WTC11 (cell line): ENCODE data around the gene QRFP. TPM values are rescaled to one million over a fixed set of nuclear protein-coding genes. Genes with fewer than 3 reads are reported as not detected.

ENCODE experiments used
- ATAC-seq: fragments of 200-7000 bp; cut with Tn5 transposase; 2 replicates; pipeline ENCODE4 v1.10.0; 2021; ENCODE audit warnings: mild to moderate bottlenecking, moderate library complexity
- CTCF ChIA-PET: fragments of 300-600 bp; sonication (Branson Sonifier 250); formaldehyde crosslinking; loops from one replicate; lab custom pipeline; 2021; ENCODE audit warnings: antibody characterized with exemption; lab: Charles Lee
- POLR2A ChIA-PET: fragments of 350-600 bp; sonication (Branson Sonifier 250); formaldehyde crosslinking; loops from one replicate; lab custom pipeline; 2021; ENCODE audit warnings: antibody characterized with exemption; lab: Charles Lee
- DNase-seq: peaks from one replicate; pipeline ENCODE4 v3.0.0; 2021; ENCODE audit warnings: low spot score
- H3K27ac Mint-ChIP-seq: 2 replicates; pipeline ENCODE4 v1.8.0; 2021; ENCODE audit warnings: mixed read lengths
- H3K27me3 Mint-ChIP-seq: 2 replicates; pipeline ENCODE4 v1.8.0; 2021; ENCODE audit warnings: low read depth, mild to moderate bottlenecking, moderate library complexity, mixed read lengths
- H3K36me3 Mint-ChIP-seq: 2 replicates; pipeline ENCODE4 v1.8.0; 2021; ENCODE audit warnings: mixed read lengths
- H3K4me1 Mint-ChIP-seq: 2 replicates; pipeline ENCODE4 v1.8.0; 2022; ENCODE audit warnings: mixed read lengths
- H3K4me3 Mint-ChIP-seq: 2 replicates; pipeline ENCODE4 v1.8.0; 2021; ENCODE audit warnings: mild to moderate bottlenecking, moderate library complexity, mixed read lengths
- H3K9me3 Mint-ChIP-seq: 2 replicates; pipeline ENCODE4 v1.8.0; 2021; ENCODE audit warnings: mixed read lengths
- ATF2 ChIP-seq: sonication (generic); formaldehyde crosslinking; IDR thresholded peaks from 2 replicates; pipeline ENCODE4 v1.8.1; 2022; ENCODE audit warnings: low read depth, missing genetic modification reagents, borderline replicate concordance
- CDX4 ChIP-seq: fragments of 250-450 bp; sonication (Bioruptor Pico); IDR thresholded peaks from 2 replicates; pipeline ENCODE4 v1.9.0; 2021; ENCODE audit warnings: moderate library complexity, mild to moderate bottlenecking, inconsistent platforms, borderline replicate concordance
- ETV6 ChIP-seq: sonication (generic); formaldehyde crosslinking; IDR thresholded peaks from 2 replicates; pipeline ENCODE4 v1.8.1; 2022; ENCODE audit warnings: mild to moderate bottlenecking, missing genetic modification reagents
- GTF2I ChIP-seq: fragments of 250-450 bp; sonication (Bioruptor Pico); conservative IDR thresholded peaks from 2 replicates; pipeline ENCODE4 v1.4.0; 2021; ENCODE audit warnings: mild to moderate bottlenecking
- IRF1 ChIP-seq: sonication (generic); formaldehyde crosslinking; IDR thresholded peaks from 2 replicates; pipeline ENCODE4 v1.8.0; 2023; ENCODE audit warnings: missing genetic modification reagents
- JUN ChIP-seq: sonication (generic); formaldehyde crosslinking; IDR thresholded peaks from 2 replicates; pipeline ENCODE4 v1.8.0; 2023; ENCODE audit warnings: mild to moderate bottlenecking, missing genetic modification reagents
- KAT7 ChIP-seq: sonication (generic); formaldehyde crosslinking; IDR thresholded peaks from 2 replicates; pipeline ENCODE4 v1.8.1; 2023; ENCODE audit warnings: missing genetic modification reagents, mild to moderate bottlenecking, borderline replicate concordance
- MXD4 ChIP-seq: fragments of 250-450 bp; sonication (Bioruptor Pico); IDR thresholded peaks from 2 replicates; pipeline ENCODE4 v1.8.0; 2021; ENCODE audit warnings: mild to moderate bottlenecking, moderate library complexity, borderline replicate concordance
- PRRX2 ChIP-seq: fragments of 250-450 bp; sonication (Bioruptor Pico); IDR thresholded peaks from 2 replicates; pipeline ENCODE4 v1.8.0; 2021; ENCODE audit warnings: mild to moderate bottlenecking
- SOX15 ChIP-seq: fragments of 250-450 bp; sonication (Bioruptor Pico); IDR thresholded peaks from 2 replicates; pipeline ENCODE4 v1.9.0; 2021; ENCODE audit warnings: mild to moderate bottlenecking
- TEAD1 ChIP-seq: sonication (generic); formaldehyde crosslinking; IDR thresholded peaks from 2 replicates; pipeline ENCODE4 v1.8.0; 2022; ENCODE audit warnings: mild to moderate bottlenecking, missing genetic modification reagents
- USF2 ChIP-seq: sonication (generic); formaldehyde crosslinking; IDR thresholded peaks from 2 replicates; pipeline ENCODE4 v1.8.1; 2023; ENCODE audit warnings: mild to moderate bottlenecking, missing genetic modification reagents, moderate library complexity
- ZNF121 ChIP-seq: sonication (generic); formaldehyde crosslinking; IDR thresholded peaks from 2 replicates; pipeline ENCODE4 v1.8.0; 2023; ENCODE audit warnings: missing genetic modification reagents
- ZNF219 ChIP-seq: sonication (generic); formaldehyde crosslinking; IDR thresholded peaks from 2 replicates; pipeline ENCODE4 v1.8.0; 2023; ENCODE audit warnings: missing genetic modification reagents, mild to moderate bottlenecking, borderline replicate concordance
- ZNF317 ChIP-seq: sonication (generic); formaldehyde crosslinking; IDR thresholded peaks from 2 replicates; pipeline ENCODE4 v1.8.1; 2023; ENCODE audit warnings: low read depth, mild to moderate bottlenecking, moderate library complexity, missing genetic modification reagents, borderline replicate concordance
- ZNF396 ChIP-seq: fragments of 250-450 bp; sonication (Bioruptor Pico); IDR thresholded peaks from 2 replicates; pipeline ENCODE4 v1.8.0; 2021; ENCODE audit warnings: mild to moderate bottlenecking, moderate library complexity, borderline replicate concordance
- ZNF532 ChIP-seq: fragments of 250-450 bp; sonication (Bioruptor Pico); IDR thresholded peaks from 2 replicates; pipeline ENCODE4 v1.9.0; 2021; ENCODE audit warnings: mild to moderate bottlenecking, borderline replicate concordance
- ZNF671 ChIP-seq: fragments of 250-450 bp; sonication (Bioruptor Pico); IDR thresholded peaks from 2 replicates; pipeline ENCODE4 v1.8.0; 2021; ENCODE audit warnings: mild to moderate bottlenecking
- total RNA-seq: library from RNA; stranded (reverse); gene quantifications from 3 replicates; pipeline ENCODE4 v1.2.3, GENCODE V29; 2021

QRFP gene
- total RNA-seq, 1 experiment from 2014 or later, result not detected

- Mint-ChIP-seq H3K4me1 (no peaks in the 10 kb centered on the region; the same call in 1 of the 2 replicates), H3K27me3 (no peaks in the 10 kb centered on the region), H3K27ac (no peak overlapping the region), H3K4me3 (no peak overlapping the region), H3K36me3 (peaks cover 46% of the 10 kb centered on the region), H3K9me3 (no peaks in the 10 kb centered on the region)
- DNase-seq (no peak), ATAC-seq (no peak)
- TF ChIP-seq CDX4 (no peak), ZNF396 (CRISPR knock-in tag) (no peak), IRF1 (CRISPR knock-in tag) (no peak), ZNF317 (CRISPR knock-in tag) (no peak), ZNF219 (CRISPR knock-in tag) (no peak), GTF2I (CRISPR knock-in tag) (no peak), ATF2 (CRISPR knock-in tag) (no peak), MXD4 (no peak), ZNF671 (CRISPR knock-in tag) (no peak), TEAD1 (CRISPR knock-in tag) (no peak), PRRX2 (CRISPR knock-in tag) (no peak)
- CTCF ChIA-PET, result interaction anchor here (0.6 to 5.9 kb wide), 21 partner anchors 8 to 177 kb away, joined by 3 to 80 read pairs (median 4); partner anchors contain the start of gene EXOSC2
- POLR2A ChIA-PET, result no interaction called here
Observed at GRCh38 chr9:130869250-130869649, 27.4 kb downstream of the QRFP start.

GRCh38 chr9:130868230-130868629, 28.4 kb downstream of the QRFP start:
- peaks cover 39% of the 10 kb centered on the region for H3K36me3 Mint-ChIP-seq
- ATAC-seq (no peak), DNase-seq (no peak)
- no peaks in the 10 kb centered on the region for H3K27me3 Mint-ChIP-seq
- H3K9me3 Mint-ChIP-seq, result no peaks in the 10 kb centered on the region
- POLR2A ChIA-PET, result interaction anchor here (0.7 kb wide), 1 partner anchor 142 kb away, joined by 7 read pairs; no protein-coding TSS in a partner anchor
- peak overlapping the region; percentile 83 for H3K27ac Mint-ChIP-seq
- no peak overlapping the region for H3K4me3 Mint-ChIP-seq
- CTCF ChIA-PET, result interaction anchor here (0.6 to 5.9 kb wide), 6 partner anchors 16 to 435 kb away, joined by 3 to 80 read pairs (median 16); no protein-coding TSS in a partner anchor
- TF ChIP-seq USF2 (CRISPR knock-in tag) (no peak), JUN (no peak), ZNF317 (CRISPR knock-in tag) (no peak), ZNF532 (no peak), KAT7 (no peak), ETV6 (CRISPR knock-in tag) (no peak), ZNF121 (no peak), SOX15 (CRISPR knock-in tag) (no peak)
- H3K4me1 Mint-ChIP-seq, result peaks cover 3% of the 10 kb centered on the region
